H9 (cell line): Measurements from ENCODE around the gene RBMS3. TPM values are rescaled to one million over a fixed set of nuclear protein-coding genes. Genes with fewer than 3 reads are reported as not detected.

ENCODE experiments used
- DNase-seq: peaks from one replicate; pipeline ENCODE4 v3.0.0-alpha.2; 2017
- H2AFZ ChIP-seq: one replicate; pipeline ENCODE4 v1.6.1; 2013; ENCODE audit warnings: mild to moderate bottlenecking, low read length, control low read depth, moderate library complexity
- H2AK5ac ChIP-seq: 2 replicates; pipeline ENCODE4 v1.6.1; 2013; ENCODE audit warnings: low read length, control low read depth, mixed read lengths; ENCODE audit not compliant: insufficient read length
- H2BK120ac ChIP-seq: one replicate; pipeline ENCODE4 v1.6.1; 2013; ENCODE audit warnings: low read depth, mild to moderate bottlenecking, low read length, control low read depth, inconsistent platforms; ENCODE audit not compliant: poor library complexity, severe bottlenecking
- H2BK12ac ChIP-seq: 2 replicates; pipeline ENCODE4 v1.6.1; 2013; ENCODE audit warnings: low read length, control low read depth, mixed read lengths, low read depth; ENCODE audit not compliant: insufficient read length
- H2BK15ac ChIP-seq: 2 replicates; pipeline ENCODE4 v1.6.1; 2013; ENCODE audit warnings: low read depth, low read length, control low read depth
- H2BK20ac ChIP-seq: one replicate; pipeline ENCODE4 v1.6.1; 2013; ENCODE audit warnings: low read depth, mild to moderate bottlenecking, low read length, control low read depth, inconsistent platforms; ENCODE audit not compliant: poor library complexity, severe bottlenecking
- H2BK5ac ChIP-seq: 2 replicates; pipeline ENCODE4 v1.6.1; 2013; ENCODE audit warnings: low read length, control low read depth, mixed read lengths; ENCODE audit not compliant: insufficient read length
- H3K14ac ChIP-seq: 2 replicates; pipeline ENCODE4 v1.6.1; 2013; ENCODE audit warnings: low read length, control low read depth; ENCODE audit not compliant: insufficient read depth
- H3K18ac ChIP-seq: 2 replicates; pipeline ENCODE4 v1.6.1; 2013; ENCODE audit warnings: low read depth, mild to moderate bottlenecking, mixed read lengths, low read length, control low read depth; ENCODE audit not compliant: insufficient read length
- H3K23ac ChIP-seq: 2 replicates; pipeline ENCODE4 v1.6.1; 2013; ENCODE audit warnings: low read length, control low read depth, mixed read lengths, low read depth; ENCODE audit not compliant: insufficient read length
- H3K23me2 ChIP-seq: 2 replicates; pipeline ENCODE4 v1.6.1; 2013; ENCODE audit warnings: low read depth, mild to moderate bottlenecking, mixed read lengths, low read length, control low read depth; ENCODE audit not compliant: insufficient read length, poor library complexity, severe bottlenecking
- H3K27ac ChIP-seq: 2 replicates; pipeline ENCODE4 v1.5.1; 2013; ENCODE audit warnings: low read length, control low read depth, mixed read lengths, low read depth; ENCODE audit not compliant: insufficient read length
- H3K27me3 ChIP-seq: 2 replicates; pipeline ENCODE4 v1.6.1; 2013; ENCODE audit warnings: low read length, control low read depth, inconsistent platforms; ENCODE audit not compliant: insufficient read depth
- H3K4ac ChIP-seq: 2 replicates; pipeline ENCODE4 v1.6.1; 2013; ENCODE audit warnings: low read depth, mild to moderate bottlenecking, control low read depth, inconsistent platforms, low read length, moderate library complexity
- H3K4me1 ChIP-seq: 2 replicates; pipeline ENCODE4 v1.6.1; 2013; ENCODE audit warnings: low read length, control low read depth, inconsistent platforms; ENCODE audit not compliant: insufficient read depth
- H3K4me2 ChIP-seq: 2 replicates; pipeline ENCODE4 v1.6.1; 2013; ENCODE audit warnings: low read length, control low read depth, mixed read lengths; ENCODE audit not compliant: insufficient read length, insufficient read depth
- H3K56ac ChIP-seq: 2 replicates; pipeline ENCODE4 v1.6.1; 2013; ENCODE audit warnings: low read depth, mild to moderate bottlenecking, mixed read lengths, low read length, control low read depth; ENCODE audit not compliant: insufficient read length
- H3K79me1 ChIP-seq: 2 replicates; pipeline ENCODE4 v1.6.1; 2013; ENCODE audit warnings: low read depth, mild to moderate bottlenecking, moderate library complexity, low read length, control low read depth, inconsistent platforms; ENCODE audit not compliant: insufficient read depth, poor library complexity, severe bottlenecking
- H3K79me2 ChIP-seq: 2 replicates; pipeline ENCODE4 v1.6.1; 2013; ENCODE audit warnings: low read length, control low read depth, inconsistent platforms; ENCODE audit not compliant: insufficient read depth
- H3K9ac ChIP-seq: 2 replicates; pipeline ENCODE4 v1.6.1; 2013; ENCODE audit warnings: low read length, control low read depth, mixed read lengths; ENCODE audit not compliant: insufficient read length; ENCODE audit errors: extremely low read depth
- H3K9me3 ChIP-seq: one replicate; pipeline ENCODE4 v1.6.1; 2013; ENCODE audit warnings: low read depth, low read length, inconsistent platforms; ENCODE audit not compliant: control insufficient read depth
- H3T11ph ChIP-seq: one replicate; pipeline ENCODE4 v1.6.1; 2013; ENCODE audit warnings: mild to moderate bottlenecking, low read length, control low read depth, inconsistent platforms
- H4K20me1 ChIP-seq: one replicate; pipeline ENCODE4 v1.6.1; 2013; ENCODE audit not compliant: control insufficient read depth, insufficient read length, insufficient read depth
- H4K5ac ChIP-seq: 2 replicates; pipeline ENCODE4 v1.6.1; 2013; ENCODE audit warnings: low read depth, mild to moderate bottlenecking, mixed read lengths, low read length, control low read depth; ENCODE audit not compliant: insufficient read length
- H4K8ac ChIP-seq: replicated peaks from 2 replicates; pipeline ENCODE4 v1.6.1; 2013; ENCODE audit warnings: low read length, control low read depth, mixed read lengths, low read depth; ENCODE audit not compliant: insufficient read length
- H4K91ac ChIP-seq: 2 replicates; pipeline ENCODE4 v1.6.1; 2013; ENCODE audit warnings: low read depth, mild to moderate bottlenecking, moderate library complexity, mixed read lengths, low read length, control low read depth; ENCODE audit not compliant: insufficient read length
- H3K27ac Mint-ChIP-seq, 3 experiments: 2 replicates in 2 of 3; 3 replicates in 1 of 3; pipeline ENCODE4 v1.8.0; 2020 to 2021; ENCODE audit warnings: mixed read lengths in 3 of 3, mild to moderate bottlenecking in 1 of 3, moderate library complexity in 1 of 3
- H3K27me3 Mint-ChIP-seq: 2 replicates; pipeline ENCODE4 v1.8.0; 2021; ENCODE audit warnings: low read depth, mild to moderate bottlenecking, moderate library complexity, mixed read lengths
- H3K36me3 Mint-ChIP-seq, 3 experiments: 2 replicates in 2 of 3; 3 replicates in 1 of 3; pipeline ENCODE4 v1.8.0; 2020 to 2021; ENCODE audit warnings: low read depth in 3 of 3, mixed read lengths in 3 of 3; ENCODE audit not compliant: insufficient read depth in 1 of 3
- H3K4me1 Mint-ChIP-seq, 2 experiments: 2 replicates each; pipeline ENCODE4 v1.8.0; 2020; ENCODE audit warnings: mixed read lengths in 2 of 2
- H3K4me3 Mint-ChIP-seq, 2 experiments: 2 replicates in 1 of 2; 3 replicates in 1 of 2; pipeline ENCODE4 v1.8.0; 2020 to 2021; ENCODE audit warnings: mild to moderate bottlenecking in 2 of 2, mixed read lengths in 2 of 2, moderate library complexity in 1 of 2
- H3K9me3 Mint-ChIP-seq, 2 experiments: 2 replicates in 1 of 2; 3 replicates in 1 of 2; pipeline ENCODE4 v1.8.0; 2020; ENCODE audit warnings: mild to moderate bottlenecking in 2 of 2, mixed read lengths in 2 of 2, moderate library complexity in 1 of 2
- WGBS: extraction: QIAGEN DNeasy Blood & Tissue Kit; methylation state at CpG from one replicate; pipeline ENCODE4 v1.1.7; 2013; ENCODE audit warnings: missing lambda C conversion rate, low lambda C conversion rate, mixed read lengths; ENCODE audit not compliant: insufficient read length; ENCODE audit errors: extremely low coverage; 5-methylcytosine and 5-hydroxymethylcytosine counted together
- total RNA-seq: library from RNA; stranded (reverse); gene quantifications from 2 replicates; pipeline ENCODE4 v1.2.1, GENCODE V29; 2021
- TF ChIP-seq, protein P1 (sequence below): fragments of 200-600 bp; sonication (generic); conservative IDR thresholded peaks from 3 replicates; pipeline ENCODE4 v1.8.0; 2021; ENCODE audit warnings: antibody characterized with exemption, mild to moderate bottlenecking

The RBMS3 gene
- total RNA-seq, 1 experiment from 2014 or later = 8.1 TPM

DNA sequence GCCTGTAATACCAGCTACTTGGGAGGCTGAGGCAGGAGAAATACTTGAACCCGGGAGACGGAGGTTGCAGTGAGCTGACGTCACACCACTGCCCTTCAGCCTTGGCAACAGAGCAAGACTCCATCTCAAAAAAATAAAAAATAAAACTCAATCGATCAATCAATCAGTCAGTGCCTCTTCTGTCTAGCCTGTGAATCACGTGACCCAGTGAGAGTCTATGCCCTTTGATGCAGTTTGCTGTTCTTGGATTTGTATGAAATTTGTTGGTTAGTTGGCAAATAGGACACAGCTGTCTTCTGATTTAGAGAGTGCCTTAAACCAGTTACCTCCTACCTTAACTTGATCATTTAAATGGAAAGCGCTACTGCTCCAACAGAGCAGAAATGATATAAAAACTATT lies 3.6 kb upstream of the RBMS3 start:
- H3K79me2 ChIP-seq = no peaks in the 10 kb centered on the region
- Mint-ChIP-seq H3K4me1 (peaks cover 35 to 40% of the 10 kb centered on the region in 2 experiments), H3K27me3 (no peaks in the 10 kb centered on the region), H3K36me3 (no peaks in the 10 kb centered on the region), H3K27ac (no peak overlapping the region), H3K9me3 (no peaks in the 10 kb centered on the region), H3K4me3 (no peak overlapping the region)
- H3K14ac ChIP-seq = no peak overlapping the region
- TF ChIP-seq, protein P1, sequence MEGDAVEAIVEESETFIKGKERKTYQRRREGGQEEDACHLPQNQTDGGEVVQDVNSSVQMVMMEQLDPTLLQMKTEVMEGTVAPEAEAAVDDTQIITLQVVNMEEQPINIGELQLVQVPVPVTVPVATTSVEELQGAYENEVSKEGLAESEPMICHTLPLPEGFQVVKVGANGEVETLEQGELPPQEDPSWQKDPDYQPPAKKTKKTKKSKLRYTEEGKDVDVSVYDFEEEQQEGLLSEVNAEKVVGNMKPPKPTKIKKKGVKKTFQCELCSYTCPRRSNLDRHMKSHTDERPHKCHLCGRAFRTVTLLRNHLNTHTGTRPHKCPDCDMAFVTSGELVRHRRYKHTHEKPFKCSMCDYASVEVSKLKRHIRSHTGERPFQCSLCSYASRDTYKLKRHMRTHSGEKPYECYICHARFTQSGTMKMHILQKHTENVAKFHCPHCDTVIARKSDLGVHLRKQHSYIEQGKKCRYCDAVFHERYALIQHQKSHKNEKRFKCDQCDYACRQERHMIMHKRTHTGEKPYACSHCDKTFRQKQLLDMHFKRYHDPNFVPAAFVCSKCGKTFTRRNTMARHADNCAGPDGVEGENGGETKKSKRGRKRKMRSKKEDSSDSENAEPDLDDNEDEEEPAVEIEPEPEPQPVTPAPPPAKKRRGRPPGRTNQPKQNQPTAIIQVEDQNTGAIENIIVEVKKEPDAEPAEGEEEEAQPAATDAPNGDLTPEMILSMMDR = no peak
- H2AFZ ChIP-seq = no peak overlapping the region
- H4K8ac ChIP-seq = no peak overlapping the region
- no peak for DNase-seq
- H2BK5ac ChIP-seq = no peak overlapping the region
- H3K4ac ChIP-seq = no peak overlapping the region
- no peak overlapping the region for H2BK20ac ChIP-seq
- no peak overlapping the region for H3K56ac ChIP-seq
- no peaks in the 10 kb centered on the region for H3K79me1 ChIP-seq
- no peak overlapping the region for H2BK15ac ChIP-seq
- H3K23ac ChIP-seq = no peak overlapping the region
- H2BK12ac ChIP-seq = no peak overlapping the region
- H4K91ac ChIP-seq = no peak overlapping the region
- no peak overlapping the region for H3K9ac ChIP-seq
- no peak overlapping the region for H3K4me2 ChIP-seq
- WGBS = no CpG with 5 or more reads among the region's 6 CpGs
- no peak overlapping the region for H4K5ac ChIP-seq
- H2BK120ac ChIP-seq = no peak overlapping the region
- no peaks in the 10 kb centered on the region for H3K9me3 ChIP-seq
- H3K18ac ChIP-seq = no peak overlapping the region
- H2AK5ac ChIP-seq = no peak overlapping the region
- peaks cover 7% of the 10 kb centered on the region for H3K23me2 ChIP-seq
- H3K27ac ChIP-seq = no peak overlapping the region
- H4K20me1 ChIP-seq = no peaks in the 10 kb centered on the region
- H3K27me3 ChIP-seq = no peaks in the 10 kb centered on the region
- H3K4me1 ChIP-seq = no peaks in the 10 kb centered on the region; the same call in 1 of the 2 replicates
- H3T11ph ChIP-seq = no peak overlapping the region
